Measurements from ENCODE around the gene SLC25A45.

The SLC25A45 gene

GRCh38 chr11:65383778-65384177, 1.3 kb upstream of the SLC25A45 start:
- no peak for ATAC-seq
- TF ChIP-seq ZNF565 (CRISPR knock-in tag; conservative IDR thresholded peaks at IDR 0.05; ENCODE audit: low read depth) (no peak), BACH2 (CRISPR knock-in tag; IDR thresholded peaks at IDR 0.05; ENCODE audit: borderline replicate concordance) (no peak), TOX (CRISPR knock-in tag; IDR thresholded peaks at IDR 0.05; ENCODE audit: borderline replicate concordance) (no peak), RARB (CRISPR knock-in tag; IDR thresholded peaks at IDR 0.05) (no peak), ESRRG (CRISPR knock-in tag; IDR thresholded peaks at IDR 0.05) (no peak), SNAI2 (CRISPR knock-in tag; IDR thresholded peaks at IDR 0.05) (no peak), OSR1 (CRISPR knock-in tag; IDR thresholded peaks at IDR 0.05) (no peak), PPARA (CRISPR knock-in tag; IDR thresholded peaks at IDR 0.05; ENCODE audit: borderline replicate concordance) (no peak), ARNTL (CRISPR knock-in tag; IDR thresholded peaks at IDR 0.05; ENCODE audit: borderline replicate concordance, low read depth) (no peak), ZFP30 (CRISPR knock-in tag; IDR thresholded peaks at IDR 0.05) (no peak), ZNF8 (CRISPR knock-in tag; IDR thresholded peaks at IDR 0.05) (no peak), ZFP3 (CRISPR knock-in tag; IDR thresholded peaks at IDR 0.05) (no peak), GLIS3 (CRISPR knock-in tag; IDR thresholded peaks at IDR 0.05) (no peak), CSDC2 (CRISPR knock-in tag; IDR thresholded peaks at IDR 0.05) (no peak)
- TF ChIP-seq, protein P1, sequence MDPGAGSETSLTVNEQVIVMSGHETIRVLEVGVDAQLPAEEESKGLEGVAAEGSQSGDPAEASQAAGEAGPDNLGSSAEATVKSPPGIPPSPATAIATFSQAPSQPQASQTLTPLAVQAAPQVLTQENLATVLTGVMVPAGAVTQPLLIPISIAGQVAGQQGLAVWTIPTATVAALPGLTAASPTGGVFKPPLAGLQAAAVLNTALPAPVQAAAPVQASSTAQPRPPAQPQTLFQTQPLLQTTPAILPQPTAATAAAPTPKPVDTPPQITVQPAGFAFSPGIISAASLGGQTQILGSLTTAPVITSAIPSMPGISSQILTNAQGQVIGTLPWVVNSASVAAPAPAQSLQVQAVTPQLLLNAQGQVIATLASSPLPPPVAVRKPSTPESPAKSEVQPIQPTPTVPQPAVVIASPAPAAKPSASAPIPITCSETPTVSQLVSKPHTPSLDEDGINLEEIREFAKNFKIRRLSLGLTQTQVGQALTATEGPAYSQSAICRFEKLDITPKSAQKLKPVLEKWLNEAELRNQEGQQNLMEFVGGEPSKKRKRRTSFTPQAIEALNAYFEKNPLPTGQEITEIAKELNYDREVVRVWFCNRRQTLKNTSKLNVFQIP (CRISPR knock-in tag; IDR thresholded peaks at IDR 0.05; ENCODE audit: borderline replicate concordance, low read depth): no peak
- TF ChIP-seq, protein P2, sequence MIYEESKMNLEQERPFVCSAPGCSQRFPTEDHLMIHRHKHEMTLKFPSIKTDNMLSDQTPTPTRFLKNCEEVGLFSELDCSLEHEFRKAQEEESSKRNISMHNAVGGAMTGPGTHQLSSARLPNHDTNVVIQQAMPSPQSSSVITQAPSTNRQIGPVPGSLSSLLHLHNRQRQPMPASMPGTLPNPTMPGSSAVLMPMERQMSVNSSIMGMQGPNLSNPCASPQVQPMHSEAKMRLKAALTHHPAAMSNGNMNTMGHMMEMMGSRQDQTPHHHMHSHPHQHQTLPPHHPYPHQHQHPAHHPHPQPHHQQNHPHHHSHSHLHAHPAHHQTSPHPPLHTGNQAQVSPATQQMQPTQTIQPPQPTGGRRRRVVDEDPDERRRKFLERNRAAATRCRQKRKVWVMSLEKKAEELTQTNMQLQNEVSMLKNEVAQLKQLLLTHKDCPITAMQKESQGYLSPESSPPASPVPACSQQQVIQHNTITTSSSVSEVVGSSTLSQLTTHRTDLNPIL (CRISPR knock-in tag; IDR thresholded peaks at IDR 0.05; ENCODE audit: low read depth): no peak
- TF ChIP-seq, protein P3, sequence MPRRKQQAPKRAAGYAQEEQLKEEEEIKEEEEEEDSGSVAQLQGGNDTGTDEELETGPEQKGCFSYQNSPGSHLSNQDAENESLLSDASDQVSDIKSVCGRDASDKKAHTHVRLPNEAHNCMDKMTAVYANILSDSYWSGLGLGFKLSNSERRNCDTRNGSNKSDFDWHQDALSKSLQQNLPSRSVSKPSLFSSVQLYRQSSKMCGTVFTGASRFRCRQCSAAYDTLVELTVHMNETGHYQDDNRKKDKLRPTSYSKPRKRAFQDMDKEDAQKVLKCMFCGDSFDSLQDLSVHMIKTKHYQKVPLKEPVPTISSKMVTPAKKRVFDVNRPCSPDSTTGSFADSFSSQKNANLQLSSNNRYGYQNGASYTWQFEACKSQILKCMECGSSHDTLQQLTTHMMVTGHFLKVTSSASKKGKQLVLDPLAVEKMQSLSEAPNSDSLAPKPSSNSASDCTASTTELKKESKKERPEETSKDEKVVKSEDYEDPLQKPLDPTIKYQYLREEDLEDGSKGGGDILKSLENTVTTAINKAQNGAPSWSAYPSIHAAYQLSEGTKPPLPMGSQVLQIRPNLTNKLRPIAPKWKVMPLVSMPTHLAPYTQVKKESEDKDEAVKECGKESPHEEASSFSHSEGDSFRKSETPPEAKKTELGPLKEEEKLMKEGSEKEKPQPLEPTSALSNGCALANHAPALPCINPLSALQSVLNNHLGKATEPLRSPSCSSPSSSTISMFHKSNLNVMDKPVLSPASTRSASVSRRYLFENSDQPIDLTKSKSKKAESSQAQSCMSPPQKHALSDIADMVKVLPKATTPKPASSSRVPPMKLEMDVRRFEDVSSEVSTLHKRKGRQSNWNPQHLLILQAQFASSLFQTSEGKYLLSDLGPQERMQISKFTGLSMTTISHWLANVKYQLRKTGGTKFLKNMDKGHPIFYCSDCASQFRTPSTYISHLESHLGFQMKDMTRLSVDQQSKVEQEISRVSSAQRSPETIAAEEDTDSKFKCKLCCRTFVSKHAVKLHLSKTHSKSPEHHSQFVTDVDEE (CRISPR knock-in tag; IDR thresholded peaks at IDR 0.05): no peak
- TF ChIP-seq, protein P4, sequence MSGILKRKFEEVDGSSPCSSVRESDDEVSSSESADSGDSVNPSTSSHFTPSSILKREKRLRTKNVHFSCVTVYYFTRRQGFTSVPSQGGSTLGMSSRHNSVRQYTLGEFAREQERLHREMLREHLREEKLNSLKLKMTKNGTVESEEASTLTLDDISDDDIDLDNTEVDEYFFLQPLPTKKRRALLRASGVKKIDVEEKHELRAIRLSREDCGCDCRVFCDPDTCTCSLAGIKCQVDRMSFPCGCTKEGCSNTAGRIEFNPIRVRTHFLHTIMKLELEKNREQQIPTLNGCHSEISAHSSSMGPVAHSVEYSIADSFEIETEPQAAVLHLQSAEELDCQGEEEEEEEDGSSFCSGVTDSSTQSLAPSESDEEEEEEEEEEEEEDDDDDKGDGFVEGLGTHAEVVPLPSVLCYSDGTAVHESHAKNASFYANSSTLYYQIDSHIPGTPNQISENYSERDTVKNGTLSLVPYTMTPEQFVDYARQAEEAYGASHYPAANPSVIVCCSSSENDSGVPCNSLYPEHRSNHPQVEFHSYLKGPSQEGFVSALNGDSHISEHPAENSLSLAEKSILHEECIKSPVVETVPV (CRISPR knock-in tag; IDR thresholded peaks at IDR 0.05): no peak

DNA sequence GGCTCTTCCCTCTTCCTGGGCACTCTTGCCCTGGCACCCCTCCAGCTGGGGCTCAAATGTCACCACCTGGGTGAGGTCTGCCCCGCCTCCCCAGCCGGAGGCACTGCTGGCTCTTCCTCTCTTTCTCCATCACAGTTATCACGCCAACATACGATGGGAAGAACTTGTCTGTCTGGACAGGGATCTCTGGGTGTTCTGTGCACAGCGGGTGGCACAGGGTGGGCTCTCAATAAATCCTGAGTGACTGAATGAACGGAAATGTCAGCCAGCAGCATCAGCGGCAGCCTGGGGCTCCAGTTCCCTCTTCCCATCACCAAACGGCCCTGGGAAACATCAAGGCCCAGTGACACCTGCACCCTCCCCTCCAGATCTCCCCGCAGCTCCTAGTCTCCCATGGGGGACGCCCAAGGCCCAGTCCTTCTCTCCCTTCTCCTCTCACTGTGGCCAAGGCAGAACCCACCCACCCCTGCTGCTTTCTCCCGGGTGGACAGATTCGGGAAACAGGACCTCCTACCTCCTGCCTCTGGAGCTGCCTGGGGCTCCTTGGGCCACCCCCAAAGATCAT, 440 bp upstream of the SLC25A45 start:
- peak; percentile 1; the same call in 2 of the 3 replicates for ATAC-seq
- TF ChIP-seq ZFP30 (CRISPR knock-in tag; IDR thresholded peaks at IDR 0.05): no peak
- no peak for TF ChIP-seq ESRRG (CRISPR knock-in tag; IDR thresholded peaks at IDR 0.05)
- TF ChIP-seq ZFP3 (CRISPR knock-in tag; IDR thresholded peaks at IDR 0.05): no peak
- TF ChIP-seq, protein P4 (CRISPR knock-in tag; IDR thresholded peaks at IDR 0.05): no peak
- TF ChIP-seq ZNF70 (CRISPR knock-in tag; IDR thresholded peaks at IDR 0.05): no peak
- no peak for TF ChIP-seq BACH2 (CRISPR knock-in tag; IDR thresholded peaks at IDR 0.05; ENCODE audit: borderline replicate concordance)
- TF ChIP-seq CSDC2 (CRISPR knock-in tag; IDR thresholded peaks at IDR 0.05): no peak
- no peak for TF ChIP-seq ZNF8 (CRISPR knock-in tag; IDR thresholded peaks at IDR 0.05)
- no peak for TF ChIP-seq ZNF565 (CRISPR knock-in tag; conservative IDR thresholded peaks at IDR 0.05; ENCODE audit: low read depth)
- no peak for TF ChIP-seq PATZ1 (CRISPR knock-in tag; IDR thresholded peaks at IDR 0.05; ENCODE audit: borderline replicate concordance)
- TF ChIP-seq, protein P1 (CRISPR knock-in tag; IDR thresholded peaks at IDR 0.05; ENCODE audit: borderline replicate concordance, low read depth): no peak
- TF ChIP-seq ARNTL (CRISPR knock-in tag; IDR thresholded peaks at IDR 0.05; ENCODE audit: borderline replicate concordance, low read depth): no peak
- TF ChIP-seq, protein P2 (CRISPR knock-in tag; IDR thresholded peaks at IDR 0.05; ENCODE audit: low read depth): no peak
- no peak for TF ChIP-seq GLIS3 (CRISPR knock-in tag; IDR thresholded peaks at IDR 0.05)
- TF ChIP-seq ZC3H10 (CRISPR knock-in tag; IDR thresholded peaks at IDR 0.05): no peak
- no peak for TF ChIP-seq TOX (CRISPR knock-in tag; IDR thresholded peaks at IDR 0.05; ENCODE audit: borderline replicate concordance)

All from SK-N-SH treated with all-trans-retinoic acid at 6 μM for 48 hours (cell line).